GM21526 (cell line): ENCODE data around the gene TTC13.

Experiments
- ATAC-seq: cut with Tn5 transposase; IDR thresholded peaks from one replicate; pipeline ENCODE4 v1.9.1; 2021; ENCODE audit warnings: moderate library complexity; ENCODE audit not compliant: unreplicated experiment, low FRiP score

Gene TTC13

DNA sequence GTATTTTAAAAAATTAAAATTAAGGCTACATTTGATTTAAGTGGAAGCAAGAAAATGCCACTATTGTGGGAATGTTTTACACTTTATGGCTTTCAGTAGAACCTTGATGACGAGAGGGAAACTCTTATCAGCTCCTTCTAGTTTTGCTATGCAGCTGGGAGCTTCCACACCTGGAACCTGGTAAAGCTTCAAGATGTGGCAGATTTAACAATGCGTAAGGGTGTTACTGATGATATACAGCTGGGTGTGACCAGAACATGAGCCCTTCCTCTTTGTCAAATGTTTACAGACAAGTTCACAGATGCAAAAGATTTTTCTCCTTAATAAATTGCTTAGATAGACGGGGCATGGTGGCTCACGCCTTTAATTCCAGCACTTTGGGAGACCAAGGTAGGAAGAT is 20.3 kb downstream of the TTC13 start:
- no peak for ATAC-seq

- peak; percentile 83 for ATAC-seq
Measured at GRCh38 chr1:230957580-230957989, 21.1 kb downstream of the TTC13 start.

DNA sequence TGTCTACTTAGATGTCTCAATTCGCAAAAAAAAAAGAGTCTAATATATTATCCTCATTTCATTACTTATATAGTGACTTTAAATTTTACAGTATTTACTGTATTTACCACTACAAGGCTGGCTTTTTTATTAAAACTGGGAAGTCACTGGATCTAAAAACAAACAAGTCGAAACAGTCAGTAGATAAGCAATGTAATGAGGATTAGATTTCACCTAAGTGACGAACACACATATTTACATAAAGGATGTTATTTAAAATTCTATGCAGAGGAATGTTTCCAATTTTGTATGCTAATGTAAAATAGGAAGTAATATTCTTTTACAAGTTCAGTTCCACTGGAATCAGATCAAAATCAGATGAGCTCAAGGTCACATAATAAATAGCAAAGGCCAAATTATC is 28.3 kb downstream of the TTC13 start:
- ATAC-seq: no peak

- ATAC-seq: no peak
Measured at GRCh38 chr1:230948903-230949302, 29.8 kb downstream of the TTC13 start.

GRCh38 chr1:230948301-230948700 is 30.4 kb downstream of the TTC13 start:
- ATAC-seq: no peak

GRCh38 chr1:230943048-230943593 is 35.5 kb downstream of the TTC13 start:
- no peak for ATAC-seq

DNA sequence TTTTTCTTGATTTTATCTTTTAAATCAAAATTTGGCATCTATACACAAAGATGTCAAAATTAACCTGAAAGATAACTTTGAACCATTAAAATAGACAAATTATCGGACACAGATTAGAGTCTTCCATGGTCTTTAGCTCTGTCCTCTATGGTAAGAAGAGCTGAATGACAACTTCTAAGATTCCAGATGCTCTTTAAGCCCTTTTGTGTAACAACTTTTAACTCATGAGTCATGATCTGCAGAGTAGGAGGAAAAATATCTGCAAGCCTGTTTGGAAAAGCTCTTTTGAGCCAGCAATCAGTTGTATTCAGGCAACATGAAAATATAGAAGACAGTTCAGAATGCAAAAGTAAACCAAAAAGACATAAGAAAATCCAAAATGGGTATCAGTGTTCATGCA is 37.8 kb downstream of the TTC13 start:
- no peak for ATAC-seq

DNA sequence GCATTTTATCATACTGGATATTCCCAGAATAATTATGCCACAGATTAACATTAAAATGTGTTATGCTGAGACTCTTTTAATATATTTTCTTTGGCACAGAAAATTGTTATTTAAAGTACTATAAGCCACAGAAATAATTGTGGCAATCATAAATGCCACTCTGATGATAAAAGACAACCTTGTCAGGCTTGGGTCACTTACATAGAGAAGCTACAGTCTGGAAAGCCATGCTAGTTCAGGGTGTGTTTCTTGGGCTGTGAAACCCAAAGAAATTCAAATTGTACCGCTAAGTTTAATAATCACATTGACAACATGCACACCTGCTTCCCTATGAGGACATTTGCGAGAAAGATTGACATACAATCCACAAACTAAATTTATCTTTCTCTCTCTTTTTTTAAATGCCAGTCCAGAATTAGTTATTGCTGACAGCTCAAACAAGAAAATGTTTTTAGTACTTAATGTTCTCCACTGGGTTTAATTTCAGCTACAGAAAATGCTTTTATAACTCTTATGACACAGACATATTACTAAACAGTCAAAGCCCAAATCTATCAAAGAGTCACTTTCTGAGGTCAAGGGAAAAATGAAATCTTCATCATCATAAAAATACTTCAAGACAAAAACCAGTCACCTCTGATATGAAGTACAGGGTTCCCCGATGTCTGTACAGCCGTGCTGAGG is 38.7 kb downstream of the TTC13 start:
- no peak for ATAC-seq

- no peak for ATAC-seq
Measured at GRCh38 chr1:230938924-230939368, 39.7 kb downstream of the TTC13 start.

DNA sequence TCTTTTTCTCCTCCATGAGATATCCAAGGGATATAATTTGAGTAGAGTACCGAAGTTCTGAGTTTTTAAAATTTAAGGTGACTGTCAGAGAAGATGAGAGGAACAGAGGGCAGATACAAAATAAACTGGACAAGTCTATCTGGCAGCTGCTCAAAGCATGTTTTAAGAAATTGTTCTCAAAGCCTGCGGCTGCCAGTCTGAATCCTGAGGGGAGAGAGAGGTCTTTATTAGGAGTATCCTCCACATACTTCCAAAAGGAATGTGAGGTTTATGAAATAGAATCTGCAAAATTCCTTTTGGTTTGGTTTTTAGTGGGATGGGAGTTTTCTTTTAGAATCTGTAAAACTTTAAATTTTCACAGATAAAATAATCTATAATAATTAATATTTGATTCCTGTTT is 41.3 kb downstream of the TTC13 start:
- no peak for ATAC-seq

DNA sequence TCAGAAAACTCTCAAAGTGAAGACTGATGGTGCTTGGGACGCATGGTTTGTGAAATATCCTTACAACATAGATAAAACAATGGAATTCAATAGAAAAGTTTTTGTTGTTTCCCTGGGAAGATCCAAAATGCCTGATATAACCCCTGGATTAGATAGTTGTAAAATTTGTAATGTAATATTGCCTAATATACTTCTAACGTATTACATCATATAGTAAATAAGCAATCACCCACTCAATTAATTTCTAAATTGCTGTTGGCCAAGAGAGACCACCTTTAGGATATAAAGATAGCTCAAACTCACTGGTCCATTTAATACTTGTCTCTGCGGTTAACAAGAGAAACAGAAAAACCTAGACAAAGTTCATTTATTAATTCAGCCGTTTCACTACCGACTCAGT is 42.2 kb downstream of the TTC13 start:
- no peak for ATAC-seq

DNA sequence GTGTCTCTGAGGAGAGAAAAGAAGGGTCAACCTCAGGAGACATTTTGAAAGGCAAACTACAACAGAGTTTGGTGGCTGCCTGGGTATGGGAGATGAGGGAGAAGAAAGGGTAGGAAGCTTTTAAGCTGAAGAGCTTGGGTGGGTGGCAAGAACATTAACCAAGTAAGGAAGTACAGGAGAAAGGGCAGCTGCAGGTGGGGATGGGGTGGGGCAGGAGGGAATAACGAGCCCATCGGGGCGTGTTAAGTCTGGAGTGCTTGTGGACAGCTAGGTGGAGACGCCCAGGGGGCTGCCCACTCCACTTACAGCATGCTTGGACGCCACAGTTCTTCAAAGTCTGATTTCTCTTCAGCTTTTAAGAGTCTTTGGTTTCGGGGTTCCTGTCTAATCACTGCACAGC is 42.8 kb downstream of the TTC13 start:
- no peak for ATAC-seq

DNA sequence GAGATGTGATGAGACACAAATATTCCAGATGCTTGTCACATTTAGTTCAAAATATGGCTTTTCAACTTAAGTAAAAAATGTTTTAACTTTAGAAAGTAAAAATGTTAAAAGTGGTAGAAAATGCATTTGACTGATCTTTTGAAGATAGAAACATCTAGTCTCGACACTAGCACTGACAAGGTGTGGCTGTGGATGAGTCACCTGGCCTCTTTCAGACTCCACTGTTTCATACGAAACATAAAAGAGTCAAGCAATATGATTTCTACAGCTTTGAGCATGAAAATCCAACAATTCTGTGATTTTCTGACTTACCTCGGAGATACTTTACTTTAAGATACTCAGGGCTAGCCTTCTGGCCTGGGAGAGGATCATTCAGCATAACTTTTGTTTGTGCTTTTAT is 47.7 kb downstream of the TTC13 start:
- no peak for ATAC-seq

- no peak for ATAC-seq
Measured at GRCh38 chr1:230926182-230926581, 52.5 kb downstream of the TTC13 start.

DNA sequence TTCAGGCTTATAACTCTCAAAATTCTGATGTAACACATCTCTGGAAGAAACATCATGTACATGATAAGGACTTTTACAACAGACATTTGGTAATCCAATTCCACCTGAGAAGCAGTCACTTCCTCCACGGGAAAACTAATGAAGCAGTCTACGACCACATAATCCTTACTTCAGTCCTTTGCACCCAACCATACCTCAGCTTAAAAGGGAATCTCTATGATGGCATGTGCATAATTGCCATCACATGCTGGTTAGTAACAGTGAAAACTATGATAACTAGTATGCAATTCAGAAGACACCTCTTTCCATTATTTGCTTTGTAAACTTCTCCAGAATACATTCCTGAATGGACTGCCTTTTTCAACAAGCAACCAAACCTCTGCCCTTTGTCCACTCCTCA is 53.1 kb downstream of the TTC13 start:
- no peak for ATAC-seq

- ATAC-seq: no peak
Measured at GRCh38 chr1:230923176-230923575, 55.5 kb downstream of the TTC13 start.

GRCh38 chr1:230922620-230923019 is 56.0 kb downstream of the TTC13 start:
- ATAC-seq: no peak

DNA sequence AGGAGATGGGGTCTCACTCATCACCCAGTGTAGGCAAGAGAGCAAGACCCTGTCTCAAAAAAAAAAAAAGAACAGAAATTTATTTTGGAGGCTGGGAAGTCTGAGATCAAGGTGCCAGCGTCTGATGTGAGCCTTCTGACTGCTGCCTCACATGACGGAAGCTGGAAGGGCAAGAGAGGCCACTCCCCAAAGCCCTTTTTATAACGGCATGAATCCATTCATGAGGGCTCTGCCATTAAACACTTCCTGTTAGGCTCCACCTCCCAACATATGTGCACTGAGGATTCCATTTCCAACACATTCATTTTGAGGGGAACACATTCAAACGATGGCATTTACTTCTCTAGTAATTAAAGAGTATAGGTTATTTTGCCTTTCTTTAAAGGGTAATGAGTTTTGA is 59.5 kb downstream of the TTC13 start:
- ATAC-seq: no peak

DNA sequence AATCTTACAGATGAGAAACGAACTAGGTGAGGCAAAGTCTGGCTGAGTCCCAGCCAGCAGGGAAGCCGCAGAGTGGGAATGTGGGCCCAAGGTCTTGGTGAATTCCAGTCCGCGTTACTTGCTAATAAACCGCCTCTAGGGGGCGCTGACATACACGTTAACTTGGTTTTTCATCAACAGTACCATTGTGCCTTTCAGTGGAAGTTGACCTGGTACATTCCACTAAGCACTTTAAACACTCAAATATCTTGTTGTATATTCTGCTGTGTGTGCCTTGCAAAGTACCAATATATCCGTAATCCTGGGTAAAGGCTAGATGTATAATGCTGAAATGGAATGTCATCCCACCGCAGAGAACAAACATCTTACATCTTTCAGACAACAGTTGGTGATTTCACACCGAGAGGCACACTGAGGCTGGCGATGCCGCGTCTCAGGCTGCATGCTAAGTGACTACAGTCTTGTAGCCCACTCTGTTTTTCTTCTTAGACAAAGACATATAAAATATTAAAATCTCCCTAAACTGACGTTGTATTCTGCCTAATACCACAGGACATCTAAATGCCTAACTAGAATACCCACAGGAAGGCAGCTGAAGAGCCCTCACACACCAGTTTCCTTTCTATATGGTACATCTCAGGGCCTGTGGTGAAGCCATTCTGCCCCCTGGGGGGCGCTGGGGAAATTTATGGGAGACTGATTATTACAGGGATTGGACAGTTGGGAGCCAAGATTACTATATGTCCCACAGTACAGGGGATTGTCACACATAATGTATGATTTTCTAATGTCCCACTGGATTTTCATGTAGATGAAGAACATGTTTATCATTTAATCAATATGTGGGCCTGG is 61.2 kb downstream of the TTC13 start:
- ATAC-seq: no peak

DNA sequence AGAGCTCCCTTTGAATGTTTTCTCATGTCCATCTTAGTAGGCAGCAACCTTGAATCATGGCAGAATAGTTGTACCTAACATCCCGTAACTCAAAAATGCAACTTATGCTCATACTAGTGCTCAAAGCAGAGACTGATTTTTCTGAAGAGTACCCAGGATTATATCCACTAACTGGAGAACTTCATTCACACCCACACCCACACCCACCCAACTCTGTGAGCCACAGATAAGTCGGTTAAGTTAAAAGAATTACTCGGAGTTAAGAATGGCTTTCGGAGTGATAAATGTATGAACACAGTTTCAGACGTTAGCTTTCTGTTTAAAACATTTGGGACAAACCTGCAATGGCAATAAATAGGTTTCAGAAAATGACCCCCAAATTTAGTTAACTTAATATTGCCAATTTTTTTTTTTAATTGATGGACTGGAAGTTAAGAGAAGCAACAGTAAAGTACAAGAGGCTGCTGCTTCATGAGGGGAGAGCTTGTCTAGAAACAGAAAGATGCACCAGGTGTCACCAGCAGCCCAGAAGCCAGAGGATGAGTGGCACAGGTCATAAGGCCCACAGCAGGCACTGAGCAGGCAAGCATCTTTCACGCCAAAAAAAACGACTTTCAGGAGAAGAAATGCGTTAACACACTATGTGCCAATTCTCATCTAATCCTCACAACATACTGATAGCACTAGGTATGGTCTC is 61.9 kb downstream of the TTC13 start:
- ATAC-seq: no peak

- no peak for ATAC-seq
Measured at GRCh38 chr1:230915078-230915477, 63.6 kb downstream of the TTC13 start.
